ENCODE measurements around the gene INPP5K.
A peak's percentile ranks its signal among the peaks of the same experiment; 100 is the strongest.
"Not testable (repeated sequence)": the region's sequence is repeated elsewhere in the genome, so short reads cannot be mapped to it uniquely, and the experiment has no call there.

The INPP5K gene

GRCh38 chr17:1546292-1546922 is 30.0 kb upstream of the INPP5K start:
- no peak for DNase-seq

DNA sequence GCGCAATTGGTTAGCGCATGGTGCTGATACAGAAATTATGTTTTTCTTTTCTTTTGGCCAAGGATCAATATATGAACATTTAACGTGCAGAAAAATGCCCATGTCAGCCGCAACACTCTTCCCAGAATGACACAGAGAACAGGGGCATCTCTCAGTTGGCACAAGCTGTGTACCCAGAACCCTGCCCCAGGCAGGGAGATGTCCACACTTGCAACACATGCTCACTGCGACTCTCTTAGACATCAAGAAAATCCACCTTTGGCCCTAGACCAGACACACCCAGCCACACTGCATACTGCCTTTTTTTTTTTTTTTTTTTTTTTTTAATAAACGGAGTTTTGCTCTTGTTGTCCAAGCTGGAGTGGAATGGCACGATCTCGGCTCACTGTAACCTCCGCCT is 29.2 kb upstream of the INPP5K start:
- no peak for DNase-seq

DNA sequence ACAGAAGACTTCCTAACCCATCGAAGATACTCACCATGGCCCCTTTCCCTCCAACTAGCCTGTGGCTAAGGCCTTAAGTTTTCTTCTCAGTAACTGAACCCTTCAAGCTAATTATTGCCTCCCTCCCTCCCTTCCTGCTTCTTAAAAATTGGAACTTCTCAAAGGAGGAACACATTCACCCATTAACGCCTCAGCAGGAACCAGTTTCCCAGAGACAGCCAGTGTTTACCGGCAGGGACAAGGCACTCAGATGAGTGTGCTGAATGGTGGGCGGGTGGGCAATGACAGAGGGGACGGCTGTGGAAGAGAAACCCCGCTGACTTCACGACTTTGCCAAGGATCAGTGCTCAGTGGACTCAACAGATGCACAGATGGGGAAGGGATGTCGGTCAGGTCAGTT is 25.9 kb upstream of the INPP5K start:
- DNase-seq = no peak

DNA sequence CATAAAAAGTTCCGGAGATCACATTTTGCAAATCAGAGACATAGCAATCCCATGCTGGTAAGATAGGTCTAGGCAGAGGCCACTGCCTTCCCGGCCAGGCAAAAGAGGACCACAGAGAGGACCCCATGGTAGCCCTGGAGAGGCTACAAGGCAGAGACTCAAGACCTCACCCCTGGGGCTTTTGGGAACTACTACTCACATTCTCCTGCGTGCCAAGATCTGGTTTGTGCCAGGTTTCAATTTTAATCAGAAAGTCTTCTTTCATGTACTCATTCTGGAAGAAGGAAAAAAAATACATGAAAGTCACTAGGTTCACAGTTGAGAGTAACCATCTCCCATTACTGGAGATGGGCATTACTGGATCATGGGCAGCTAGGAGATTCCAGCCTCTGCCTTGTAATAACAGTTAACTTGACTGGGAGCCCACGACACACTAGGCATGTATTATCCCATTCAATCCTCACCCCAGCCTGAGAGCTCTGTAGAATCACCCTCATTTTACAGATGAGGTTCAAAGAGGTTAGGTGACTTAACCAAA is 25.0 kb upstream of the INPP5K start:
- DNase-seq = no peak

- no peak for DNase-seq
Measured at GRCh38 chr17:1539811-1540210, 23.4 kb upstream of the INPP5K start.

DNA sequence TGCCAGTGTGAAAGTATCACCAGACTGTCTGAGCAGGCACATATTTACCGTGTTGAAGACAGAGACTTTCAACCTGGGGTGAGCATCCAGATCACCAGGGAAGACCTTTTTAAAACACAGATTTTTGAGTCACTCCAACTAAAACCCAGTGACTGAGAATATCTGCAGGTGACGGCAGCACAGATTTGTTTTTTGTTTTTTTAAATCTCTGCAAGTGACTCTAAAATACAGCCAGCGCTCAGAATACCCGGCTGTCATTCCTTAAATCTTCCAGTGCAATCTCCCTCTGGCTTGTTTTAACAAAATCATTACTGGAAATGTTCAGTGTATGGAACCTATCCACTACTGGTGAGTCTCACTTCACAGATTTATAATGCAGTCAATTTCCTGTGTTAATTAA is 19.3 kb upstream of the INPP5K start:
- no peak for DNase-seq

DNA sequence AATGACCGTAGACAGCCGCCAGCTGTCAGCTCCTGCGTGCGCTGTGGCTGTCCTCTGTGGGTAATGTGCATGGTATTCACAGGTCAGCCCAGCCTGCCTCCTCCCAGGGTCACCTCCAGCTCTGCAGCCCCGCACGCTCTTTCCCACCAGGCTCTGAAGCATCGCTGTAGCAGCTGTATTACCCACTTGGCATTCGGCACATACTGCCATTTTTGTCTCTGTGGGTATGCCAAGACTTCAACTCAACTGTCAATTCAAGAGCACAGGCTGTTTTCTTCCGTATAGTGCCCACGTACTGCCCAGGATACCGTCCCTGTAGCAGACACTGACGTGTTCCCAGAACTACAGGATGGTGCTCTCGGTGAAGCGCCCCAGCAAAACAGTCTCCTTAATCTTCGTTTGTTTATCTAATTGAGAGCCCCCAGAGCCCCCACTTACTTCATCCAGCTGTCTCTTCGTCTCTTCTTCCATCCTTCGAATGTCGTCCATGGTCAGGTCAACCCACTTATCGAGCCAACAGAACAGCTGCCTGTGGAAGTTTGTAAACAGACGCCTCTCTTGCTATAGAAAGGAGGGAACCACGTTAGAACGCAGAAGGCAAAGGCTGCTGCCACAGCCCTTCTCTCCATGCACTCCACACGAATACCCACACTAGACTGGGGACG is 17.4 kb upstream of the INPP5K start:
- DNase-seq = no peak

DNA sequence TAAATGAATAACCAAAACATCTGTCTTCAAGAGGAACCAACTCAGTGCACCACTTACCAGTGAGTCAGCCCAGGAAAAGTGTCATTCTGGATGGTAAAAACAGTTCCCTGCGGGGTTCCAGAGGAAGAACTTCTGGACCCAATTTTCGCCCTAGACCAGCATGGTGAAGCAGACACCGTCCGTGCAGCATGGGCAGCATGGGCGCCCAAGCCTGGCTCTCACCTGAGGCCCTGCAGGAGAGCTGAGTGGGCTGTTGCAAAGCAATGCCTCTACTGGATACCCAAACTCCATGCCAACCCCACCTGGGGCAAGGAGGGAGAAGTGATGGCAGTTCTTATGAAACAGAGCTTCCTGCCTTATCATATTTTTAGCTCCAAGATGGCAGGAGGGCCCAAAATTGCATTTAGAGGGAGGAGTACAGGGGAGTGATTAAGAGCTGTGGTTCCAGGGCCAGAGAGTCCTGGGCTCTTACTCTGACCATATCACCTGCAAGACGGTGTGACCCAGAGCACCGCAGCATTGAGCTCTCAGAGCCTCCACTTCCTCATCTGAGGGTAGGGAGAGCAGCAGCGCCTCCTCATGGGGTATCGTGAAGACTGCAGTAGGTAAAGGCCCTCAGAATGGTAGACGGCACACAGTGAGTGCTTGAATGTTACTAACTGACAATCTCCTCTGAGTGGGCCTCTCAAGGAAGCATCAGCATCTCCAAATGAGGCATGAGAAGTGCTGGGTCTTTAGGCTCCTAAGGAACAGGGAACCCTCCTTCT is 16.6 kb upstream of the INPP5K start:
- no peak for DNase-seq

DNA sequence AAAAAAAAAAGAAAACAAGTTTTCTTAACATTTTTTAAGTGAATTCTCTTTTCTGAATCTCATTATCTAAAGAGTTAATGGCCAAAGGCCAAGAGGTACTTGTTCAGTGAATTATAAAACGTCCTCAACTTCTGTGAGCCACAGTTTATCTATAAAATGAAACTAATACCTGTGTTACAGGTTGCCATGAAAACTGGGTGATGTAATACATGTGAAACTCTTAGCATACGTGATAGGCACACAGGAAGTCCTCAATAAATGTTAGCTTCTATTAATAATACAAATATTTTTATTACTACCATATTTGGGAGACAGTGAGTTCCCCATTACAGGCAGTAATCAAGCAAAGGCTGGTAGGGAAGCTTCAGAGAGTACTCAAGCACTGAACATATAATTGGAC is 13.5 kb upstream of the INPP5K start:
- no peak for DNase-seq

DNA sequence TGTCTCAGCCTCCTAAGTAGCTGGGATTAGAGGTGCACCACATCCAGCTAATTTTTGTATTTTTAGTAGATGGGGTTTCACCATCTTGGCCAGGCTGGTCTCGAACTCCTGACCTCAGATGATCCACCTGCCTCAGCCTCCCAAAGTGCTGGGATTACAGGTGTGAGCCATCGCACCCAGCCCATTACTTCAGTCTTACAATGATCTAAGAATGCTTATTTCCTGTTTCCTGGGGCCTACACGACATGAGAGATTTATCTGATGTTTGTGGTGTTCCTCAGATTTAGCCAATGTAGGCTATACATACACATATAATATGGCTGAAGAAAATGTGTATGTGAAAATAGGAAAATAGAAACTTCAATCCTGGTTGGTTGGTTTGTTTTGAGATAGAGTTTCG is 10.5 kb upstream of the INPP5K start:
- not testable (repeated sequence) for DNase-seq

- no peak for DNase-seq
Measured at GRCh38 chr17:1522626-1523025, 6.2 kb upstream of the INPP5K start.

- no peak for DNase-seq
Measured at GRCh38 chr17:1521086-1521640, 4.8 kb upstream of the INPP5K start.

- DNase-seq = no peak
Measured at GRCh38 chr17:1519678-1520077, 3.3 kb upstream of the INPP5K start.

DNA sequence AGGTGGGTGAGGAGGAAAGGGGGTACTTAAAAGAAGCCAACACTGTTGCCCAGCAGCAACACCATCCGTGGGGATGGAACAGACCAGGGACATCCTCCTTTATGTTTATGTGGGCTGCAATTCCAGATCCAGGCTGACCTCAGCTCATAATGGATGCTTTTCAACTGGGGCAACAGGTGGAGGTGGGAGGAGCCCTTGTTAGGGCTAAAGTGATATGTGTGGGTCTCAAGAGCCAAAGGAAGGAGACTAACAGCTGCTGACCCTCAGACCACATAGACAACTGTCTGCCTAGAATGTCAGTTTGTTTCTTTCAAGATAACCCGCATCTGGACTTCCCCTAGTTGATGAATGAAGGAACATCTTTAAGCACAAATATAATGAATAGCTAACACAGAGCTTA is 2.0 kb upstream of the INPP5K start:
- no peak for DNase-seq

DNA sequence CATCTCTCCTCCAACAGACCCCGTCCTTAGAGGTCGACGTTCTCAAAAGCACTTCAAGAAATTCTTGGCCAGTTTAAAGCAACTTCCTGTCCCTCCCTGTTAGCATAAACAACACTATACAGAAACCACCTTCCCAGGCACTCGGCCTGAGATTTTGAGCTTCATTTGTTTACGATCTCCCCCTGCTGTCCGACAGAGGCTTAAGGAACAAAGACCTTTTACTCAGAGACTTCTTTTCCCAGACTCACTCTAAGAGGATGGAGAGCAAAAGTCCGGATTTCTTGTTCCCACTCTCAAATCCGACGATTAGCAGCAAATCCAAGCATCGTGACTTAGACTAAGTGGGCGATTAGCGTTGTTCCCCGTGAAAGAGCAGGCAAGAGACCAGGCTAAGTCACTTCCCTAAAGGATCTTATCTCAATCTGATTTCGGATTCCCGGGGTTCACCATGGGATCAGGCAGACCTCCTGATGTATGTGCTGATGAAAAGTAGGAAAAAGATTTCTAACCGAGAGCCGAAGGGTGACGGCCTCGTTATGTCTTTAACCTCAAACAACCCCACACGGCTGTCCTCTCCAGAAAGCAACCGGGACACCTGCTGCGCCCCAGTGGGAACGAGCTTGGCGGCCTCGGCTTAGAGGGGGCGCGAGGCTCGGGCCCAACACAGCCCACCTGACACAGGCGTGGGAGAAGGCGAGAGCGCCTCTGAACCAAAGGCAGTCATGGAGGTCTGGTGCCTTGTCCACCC is 598 bp downstream of the INPP5K start:
- DNase-seq = peak; percentile 13 to 44

DNA sequence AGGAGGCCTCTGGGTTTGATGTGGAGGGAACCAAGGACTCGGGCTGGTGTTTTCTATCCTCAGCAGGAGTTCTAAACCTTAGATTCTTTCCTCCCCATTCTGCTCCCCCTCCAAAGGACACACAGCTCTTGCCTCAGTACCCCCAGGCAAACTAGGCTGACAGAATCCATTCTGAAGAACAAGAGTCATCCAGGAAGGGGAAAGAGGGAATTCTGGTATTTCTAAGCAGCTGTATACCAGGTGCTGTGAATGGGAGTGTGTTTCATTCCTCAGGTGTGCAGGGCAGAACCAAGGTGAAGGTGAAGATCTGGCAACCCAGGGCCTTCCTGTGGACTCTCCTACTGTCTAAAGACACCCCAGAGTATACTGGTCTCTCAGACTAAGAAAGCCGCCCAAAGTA is 4.1 kb downstream of the INPP5K start:
- DNase-seq = no peak

DNA sequence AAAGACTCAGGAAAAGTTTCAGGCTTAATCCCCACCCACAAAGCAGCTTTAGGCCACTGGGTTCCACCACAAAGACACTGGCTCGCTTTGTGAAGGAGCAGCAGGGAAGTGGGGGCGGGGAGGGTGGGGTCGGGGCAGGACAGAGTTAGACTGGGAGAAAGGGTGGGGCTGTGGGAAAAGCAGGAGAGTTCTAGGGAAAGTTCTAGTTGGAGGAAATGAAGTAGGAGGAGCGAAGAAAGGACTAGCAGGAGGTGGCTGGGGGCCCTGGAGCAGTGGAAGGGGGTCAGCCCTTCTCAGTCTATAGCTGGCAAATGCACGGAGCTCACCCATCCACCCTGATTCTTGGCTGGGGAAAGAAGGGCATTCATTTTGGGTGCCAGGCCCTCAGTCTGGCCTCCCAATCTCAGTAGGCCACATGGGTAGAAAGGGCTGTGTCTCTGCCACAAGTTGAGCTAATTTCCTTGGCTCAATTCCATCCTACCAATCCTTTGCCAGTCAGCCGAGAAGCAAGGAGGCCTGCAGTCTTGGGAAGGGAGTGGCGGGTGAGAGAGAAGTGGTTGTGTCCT is 4.6 kb downstream of the INPP5K start:
- peak; percentile 49 to 79 for DNase-seq

- DNase-seq = no peak
Measured at GRCh38 chr17:1511290-1511689, 5.1 kb downstream of the INPP5K start.

GRCh38 chr17:1509290-1509881 is 7.0 kb downstream of the INPP5K start:
- DNase-seq = no peak

DNA sequence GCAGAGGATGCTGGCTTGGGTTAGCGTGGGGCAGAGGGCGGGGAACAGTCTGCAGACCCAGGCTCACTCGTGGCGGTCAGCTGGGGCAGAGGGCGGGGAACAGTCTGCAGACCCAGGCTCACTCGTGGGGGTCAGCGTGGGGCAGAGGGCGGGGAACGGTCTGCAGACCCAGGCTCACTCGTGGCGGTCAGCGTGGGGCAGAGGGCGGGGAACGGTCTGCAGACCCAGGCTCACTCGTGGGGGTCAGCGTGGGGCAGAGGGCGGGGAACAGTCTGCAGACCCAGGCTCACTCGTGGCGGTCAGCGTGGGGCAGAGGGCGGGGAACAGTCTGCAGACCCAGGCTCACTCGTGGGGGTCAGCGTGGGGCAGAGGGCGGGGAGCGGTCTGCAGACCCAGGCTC is 7.7 kb downstream of the INPP5K start:
- DNase-seq = not testable (repeated sequence)

DNA sequence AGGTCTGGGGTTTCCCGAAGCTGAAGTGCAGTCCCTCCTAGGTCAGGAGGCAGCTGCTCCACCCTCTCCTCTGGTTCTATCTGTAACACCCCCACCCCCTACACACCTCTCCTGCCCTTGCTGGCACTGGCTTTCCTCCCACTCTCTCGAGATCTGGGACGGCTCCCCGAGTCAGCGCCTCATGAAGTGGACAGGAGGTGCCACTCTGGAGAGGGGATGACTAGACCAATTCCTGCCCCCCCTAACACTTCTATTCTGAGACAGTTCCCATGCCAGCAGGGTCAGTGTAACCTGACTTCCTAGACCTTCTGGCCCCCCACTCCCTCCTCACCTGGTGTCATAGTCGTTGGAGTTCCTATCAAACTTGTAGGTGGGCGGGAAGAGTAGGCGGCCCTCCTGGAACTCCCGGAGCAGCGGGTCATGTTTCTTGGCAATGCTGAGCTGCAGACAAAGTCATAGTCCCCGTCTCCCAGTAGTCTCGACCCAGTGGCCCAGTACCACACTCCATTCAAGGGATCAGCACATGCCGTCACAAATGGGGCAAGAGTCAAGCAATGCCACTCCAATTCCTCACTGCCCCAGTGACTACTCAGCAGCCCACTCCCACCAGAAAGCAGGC is 9.7 kb downstream of the INPP5K start:
- DNase-seq = no peak

GRCh38 chr17:1505586-1505985 is 10.8 kb downstream of the INPP5K start:
- DNase-seq = no peak

Data from NCI-H446 (cell line).